Measurements from ENCODE around the gene TNNI2. TPM values are rescaled to one million over a fixed set of nuclear protein-coding genes. Genes with fewer than 3 reads are reported as not detected.

Gene TNNI2
- polyA plus RNA-seq, 1 of the 3 experiments (the other 2 are of a cell fraction) = not detected

DNA sequence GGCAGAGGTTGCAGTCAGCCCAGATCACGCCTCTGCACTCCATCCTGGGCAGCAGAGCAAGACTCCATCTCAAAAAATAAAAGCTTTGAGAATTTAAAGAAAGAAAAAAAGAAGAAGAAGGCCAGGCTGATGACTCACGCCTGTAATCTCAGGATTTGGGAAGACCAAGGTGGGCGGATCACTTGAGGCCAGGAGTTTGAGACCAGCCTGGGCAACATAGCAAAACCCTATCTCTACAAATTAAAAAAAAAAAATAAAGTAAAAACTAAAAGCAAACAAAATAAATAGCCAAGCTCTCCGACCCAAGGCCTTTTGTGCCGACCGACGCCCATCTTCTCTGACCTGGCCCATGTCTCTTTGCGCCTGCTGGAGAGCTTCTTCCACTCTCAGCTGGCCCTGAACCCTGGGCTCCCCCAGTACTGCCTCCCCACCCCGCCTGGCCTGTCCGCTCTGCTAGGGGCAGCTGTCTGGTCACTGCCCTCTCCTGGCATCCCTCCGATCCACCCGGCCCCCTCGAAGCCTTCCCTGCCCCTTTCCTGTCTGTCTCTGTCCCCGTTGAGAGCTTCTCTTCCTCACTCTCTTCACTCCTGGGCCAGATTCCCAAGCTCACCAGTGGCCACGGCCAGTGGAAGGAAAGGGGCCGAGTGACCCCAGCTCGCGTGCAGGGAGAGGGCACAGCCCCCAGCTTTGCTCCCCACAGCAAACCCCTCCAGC is 9.3 kb downstream of the TNNI2 start (continued):
- TF ChIP-seq, protein P1, sequence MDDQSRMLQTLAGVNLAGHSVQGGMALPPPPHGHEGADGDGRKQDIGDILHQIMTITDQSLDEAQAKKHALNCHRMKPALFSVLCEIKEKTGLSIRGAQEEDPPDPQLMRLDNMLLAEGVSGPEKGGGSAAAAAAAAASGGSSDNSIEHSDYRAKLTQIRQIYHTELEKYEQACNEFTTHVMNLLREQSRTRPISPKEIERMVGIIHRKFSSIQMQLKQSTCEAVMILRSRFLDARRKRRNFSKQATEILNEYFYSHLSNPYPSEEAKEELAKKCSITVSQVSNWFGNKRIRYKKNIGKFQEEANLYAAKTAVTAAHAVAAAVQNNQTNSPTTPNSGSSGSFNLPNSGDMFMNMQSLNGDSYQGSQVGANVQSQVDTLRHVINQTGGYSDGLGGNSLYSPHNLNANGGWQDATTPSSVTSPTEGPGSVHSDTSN (IDR thresholded peaks at IDR 0.05) = no peak
- no peak for TF ChIP-seq EZH2phosphoT487 (IDR thresholded peaks at IDR 0.05; ENCODE audit: borderline replicate concordance, low read depth)

DNA sequence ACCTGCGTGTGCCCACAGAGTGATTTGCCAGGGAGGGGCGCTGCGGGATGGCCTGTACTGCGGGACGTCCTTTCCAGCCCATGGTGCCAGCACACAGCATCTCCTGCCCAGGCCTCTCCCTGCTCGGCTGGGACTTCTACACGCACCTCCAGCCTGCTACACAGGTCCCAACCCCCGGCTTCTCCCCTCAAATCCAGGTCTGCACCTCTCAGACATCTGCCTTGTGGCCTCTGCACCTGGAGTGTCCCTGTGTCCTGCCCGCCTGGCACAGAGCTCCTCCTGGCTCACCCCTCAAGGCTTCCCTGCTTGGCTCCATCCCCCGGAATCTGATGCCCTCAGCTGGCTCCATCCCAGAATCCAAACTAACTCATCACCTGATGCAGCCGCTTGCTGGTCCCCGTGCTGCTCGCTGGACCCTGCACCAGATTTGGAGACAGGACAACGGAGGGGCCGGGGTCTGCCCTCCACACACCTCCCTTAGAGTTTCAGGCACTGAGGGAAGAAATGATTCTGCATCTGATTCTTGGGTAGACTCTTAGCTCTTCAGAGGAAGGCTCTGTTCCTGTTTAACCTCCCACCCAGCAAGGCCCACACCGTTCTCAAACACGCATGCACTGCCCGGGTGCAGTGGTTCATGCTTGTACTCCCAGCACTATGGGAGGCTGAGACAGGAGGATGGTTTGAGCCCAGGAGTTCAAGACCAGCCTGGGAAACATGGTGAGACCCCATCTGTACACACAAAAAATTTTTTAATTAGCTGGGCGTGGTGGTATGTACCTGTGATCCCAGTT is 10.1 kb downstream of the TNNI2 start:
- 63% methylated on average over 17 of the region's 19 CpGs for WGBS (ENCODE audit: low lambda C conversion rate)
- Histone ChIP-seq H2AFZ (ENCODE audit: low read depth) (no peak overlapping the region), H3K79me2 (ENCODE audit: insufficient read depth) (no peaks in the 10 kb centered on the region), H3K9me2 (no peaks in the 10 kb centered on the region), H3K4me1 (ENCODE audit: control insufficient read depth in 1 of 2, insufficient read depth in 2 of 2, low read depth in 1 of 2, low read length in 1 of 2) (peaks cover 0 to 2% of the 10 kb centered on the region in 2 experiments; a peak in 1 of 4 replicates), H3K9me3 (no peaks in the 10 kb centered on the region), H3K4me3 (ENCODE audit: low read depth in 2 of 2, low read length in 1 of 2) (no peak overlapping the region), H3K27me3 (ENCODE audit: insufficient read depth) (no peaks in the 10 kb centered on the region), H3K4me2 (no peak overlapping the region), H3K9ac (no peak overlapping the region), H4K20me1 (ENCODE audit: insufficient read depth) (no peaks in the 10 kb centered on the region), H3K36me3 (replicated peaks in 1 of 2; ENCODE audit: control insufficient read depth in 1 of 2, insufficient read depth in 2 of 2, low read length in 1 of 2) (no peaks in the 10 kb centered on the region), H3K27ac (ENCODE audit: low read depth in 2 of 2, low read length in 1 of 2) (no peak overlapping the region), H3F3A (replicated peaks; ENCODE audit: insufficient read depth) (no peaks in the 10 kb centered on the region)
- CTCF ChIA-PET = interaction anchor here (0.7 to 4.6 kb wide), 12 partner anchors 7 to 307 kb away, joined by 3 to 29 read pairs (median 12); partner anchors contain the start of gene SYT8
- DNase-seq = no peak
- no peak for TF ChIP-seq NFIC (IDR thresholded peaks at IDR 0.05; ENCODE audit: borderline replicate concordance)
- POLR2A ChIA-PET = interaction anchor here (0.7 to 1.3 kb wide), 2 partner anchors 14 to 28 kb away, joined by 3 to 6 read pairs; partner anchors contain the start of gene SYT8

DNA sequence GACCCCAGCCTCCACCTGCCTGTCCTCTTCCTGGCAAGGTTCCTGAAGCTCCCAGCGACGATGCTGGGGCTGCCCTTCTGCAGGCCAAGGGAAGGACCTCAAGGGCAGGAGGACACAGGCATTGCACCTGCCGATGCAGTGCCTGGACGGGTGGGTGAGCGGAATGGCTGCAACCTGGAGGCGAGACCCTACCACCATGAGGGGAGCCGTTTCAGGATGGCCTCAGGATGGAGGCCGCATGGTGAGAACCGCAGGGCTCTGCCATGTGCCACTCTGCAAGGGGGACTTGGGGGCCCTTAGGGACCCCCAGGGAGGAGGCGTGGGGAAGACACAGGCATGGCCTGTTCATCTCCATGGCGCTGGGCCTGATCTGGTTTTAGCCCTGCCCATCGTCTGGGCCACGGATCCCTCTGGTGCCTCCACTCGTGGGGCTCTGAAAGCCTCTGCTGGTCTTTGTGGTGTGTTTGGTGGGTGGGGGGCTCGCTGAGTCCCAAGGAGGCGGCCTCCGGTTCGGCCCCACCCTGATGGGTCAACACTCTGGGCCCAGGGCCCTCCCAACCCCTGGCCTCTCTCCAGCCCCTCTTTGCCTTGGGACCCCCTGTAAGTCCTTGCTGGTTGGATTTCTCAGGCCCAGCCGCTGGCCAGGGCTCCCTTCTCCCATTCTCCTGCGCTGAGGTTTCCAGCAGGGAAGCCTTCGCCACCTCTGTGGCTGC is 12.8 kb downstream of the TNNI2 start:
- Histone ChIP-seq H3K27ac (ENCODE audit: low read depth in 2 of 2, low read length in 1 of 2) (no peak overlapping the region), H3K4me3 (ENCODE audit: low read depth in 2 of 2, low read length in 1 of 2) (no peak overlapping the region), H3K79me2 (ENCODE audit: insufficient read depth) (no peaks in the 10 kb centered on the region), H3K9ac (no peak overlapping the region), H3K4me1 (ENCODE audit: control insufficient read depth in 1 of 2, insufficient read depth in 2 of 2, low read depth in 1 of 2, low read length in 1 of 2) (no peaks in the 10 kb centered on the region; a peak in 1 of 4 replicates), H3K9me3 (no peaks in the 10 kb centered on the region), H2AFZ (ENCODE audit: low read depth) (no peak overlapping the region), H4K20me1 (ENCODE audit: insufficient read depth) (no peaks in the 10 kb centered on the region), H3K9me2 (no peaks in the 10 kb centered on the region), H3F3A (replicated peaks; ENCODE audit: insufficient read depth) (no peaks in the 10 kb centered on the region), H3K36me3 (replicated peaks in 1 of 2; ENCODE audit: control insufficient read depth in 1 of 2, insufficient read depth in 2 of 2, low read length in 1 of 2) (no peaks in the 10 kb centered on the region), H3K27me3 (ENCODE audit: insufficient read depth) (no peaks in the 10 kb centered on the region), H3K4me2 (no peak overlapping the region)
- ChIA-PET CTCF (interaction anchor here (0.7 to 4.1 kb wide), 9 partner anchors 19 to 300 kb away, joined by 3 to 32 read pairs (median 8); no protein-coding TSS in a partner anchor), POLR2A (no interaction called here)
- 59% methylated on average over 9 of the region's 21 CpGs for WGBS (ENCODE audit: low lambda C conversion rate)
- no peak for TF ChIP-seq MEF2A (IDR thresholded peaks at IDR 0.05; ENCODE audit: borderline replicate concordance, low read depth)
- TF ChIP-seq RAD21 (IDR thresholded peaks at IDR 0.05; ENCODE audit: low read length) = no peak
- no peak for TF ChIP-seq YY1 (IDR thresholded peaks at IDR 0.05; ENCODE audit: low read depth)
- DNase-seq = no peak

Data from SK-N-SH (cell line).